Neural progenitor cell (in vitro differentiated cells): ENCODE results near the gene EXPH5.

Source experiments
- EZH2 ChIP-seq: fragments of 200-600 bp; sonication (generic); IDR thresholded peaks from 2 replicates; pipeline ENCODE4 v1.6.1; 2017; ENCODE audit warnings: antibody characterized with exemption, mild to moderate bottlenecking, moderate library complexity
- EZH2phosphoT487 ChIP-seq: fragments of 200-600 bp; sonication (generic); IDR thresholded peaks from 2 replicates; pipeline ENCODE4 v1.6.1; 2017; ENCODE audit warnings: antibody characterized with exemption
- TF ChIP-seq, protein P1 (sequence below): fragments of 200-600 bp; sonication (generic); IDR thresholded peaks from 2 replicates; pipeline ENCODE4 v1.5.1; 2017; ENCODE audit warnings: antibody characterized with exemption, mild to moderate bottlenecking

DNA sequence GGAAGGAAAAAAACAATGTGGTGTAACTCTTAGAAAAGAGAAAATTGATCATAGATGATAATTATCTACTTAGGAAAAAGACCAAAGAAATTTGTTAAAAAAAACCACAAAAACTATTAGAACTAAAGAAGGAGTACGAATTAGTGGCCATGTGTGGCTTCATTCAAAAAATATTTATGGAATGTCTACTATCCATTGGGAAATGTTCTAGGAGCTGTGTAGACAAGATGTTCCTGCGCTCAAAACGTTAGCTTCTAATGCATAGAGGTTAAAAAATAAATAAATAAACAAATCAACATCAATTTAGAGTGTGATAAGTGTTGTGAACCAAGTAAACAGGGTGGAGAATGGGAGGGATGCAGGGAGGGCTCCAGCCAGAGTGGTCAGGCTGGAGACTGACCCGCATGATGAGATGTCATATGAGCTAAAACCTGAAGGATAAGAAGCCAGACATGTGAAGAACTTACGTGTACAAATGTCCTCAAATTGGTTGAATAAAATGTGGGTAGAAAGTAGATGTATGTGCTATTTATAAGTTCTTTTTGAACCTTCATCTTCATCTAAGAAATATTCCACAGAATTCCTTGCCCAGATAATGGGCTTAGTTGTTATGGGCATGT is 4.3 kb upstream of the EXPH5 start:
- TF ChIP-seq, protein P1, sequence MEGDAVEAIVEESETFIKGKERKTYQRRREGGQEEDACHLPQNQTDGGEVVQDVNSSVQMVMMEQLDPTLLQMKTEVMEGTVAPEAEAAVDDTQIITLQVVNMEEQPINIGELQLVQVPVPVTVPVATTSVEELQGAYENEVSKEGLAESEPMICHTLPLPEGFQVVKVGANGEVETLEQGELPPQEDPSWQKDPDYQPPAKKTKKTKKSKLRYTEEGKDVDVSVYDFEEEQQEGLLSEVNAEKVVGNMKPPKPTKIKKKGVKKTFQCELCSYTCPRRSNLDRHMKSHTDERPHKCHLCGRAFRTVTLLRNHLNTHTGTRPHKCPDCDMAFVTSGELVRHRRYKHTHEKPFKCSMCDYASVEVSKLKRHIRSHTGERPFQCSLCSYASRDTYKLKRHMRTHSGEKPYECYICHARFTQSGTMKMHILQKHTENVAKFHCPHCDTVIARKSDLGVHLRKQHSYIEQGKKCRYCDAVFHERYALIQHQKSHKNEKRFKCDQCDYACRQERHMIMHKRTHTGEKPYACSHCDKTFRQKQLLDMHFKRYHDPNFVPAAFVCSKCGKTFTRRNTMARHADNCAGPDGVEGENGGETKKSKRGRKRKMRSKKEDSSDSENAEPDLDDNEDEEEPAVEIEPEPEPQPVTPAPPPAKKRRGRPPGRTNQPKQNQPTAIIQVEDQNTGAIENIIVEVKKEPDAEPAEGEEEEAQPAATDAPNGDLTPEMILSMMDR: no peak
- no peak for TF ChIP-seq EZH2phosphoT487
- TF ChIP-seq EZH2: no peak
